ACC112 (cell line): ENCODE measurements around the gene ATRIP.
A peak's percentile ranks its signal among the peaks of the same experiment; 100 is the strongest.

ENCODE experiments used
- H2AFZ ChIP-seq: fragments of 200-600 bp; sonication (generic); one replicate; pipeline ENCODE4 v1.6.0; 2017; ENCODE audit warnings: antibody characterized with exemption, low read length; ENCODE audit not compliant: unreplicated experiment
- H3K27ac ChIP-seq: fragments of 200-600 bp; sonication (generic); 2 replicates; pipeline ENCODE4 v1.5.1; 2014; ENCODE audit warnings: low read depth, mild to moderate bottlenecking, antibody characterized with exemption, low read length, moderate library complexity
- H3K27me3 ChIP-seq: fragments of 200-600 bp; sonication (generic); 2 replicates; pipeline ENCODE4 v1.6.1; 2014; ENCODE audit warnings: mild to moderate bottlenecking, antibody characterized with exemption, low read length, moderate library complexity, mixed read lengths; ENCODE audit not compliant: insufficient read depth
- H3K36me3 ChIP-seq: fragments of 200-600 bp; sonication (generic); 2 replicates; pipeline ENCODE4 v1.6.1; 2016; ENCODE audit warnings: mild to moderate bottlenecking, antibody characterized with exemption, low read length, moderate library complexity, mixed read lengths; ENCODE audit not compliant: insufficient read depth
- H3K4me1 ChIP-seq: fragments of 200-600 bp; sonication (generic); one replicate; pipeline ENCODE4 v1.6.1; 2016; ENCODE audit warnings: low read length, mixed read lengths; ENCODE audit not compliant: insufficient read depth, unreplicated experiment, control insufficient read depth
- H3K4me3 ChIP-seq: fragments of 200-600 bp; sonication (generic); 2 replicates; pipeline ENCODE4 v1.5.1; 2014; ENCODE audit warnings: mild to moderate bottlenecking, low read depth, low read length
- H3K79me2 ChIP-seq: fragments of 200-600 bp; sonication (generic); one replicate; pipeline ENCODE4 v1.6.0; 2016; ENCODE audit warnings: low read length; ENCODE audit not compliant: control insufficient read depth, unreplicated experiment, insufficient read depth

The ATRIP gene

DNA sequence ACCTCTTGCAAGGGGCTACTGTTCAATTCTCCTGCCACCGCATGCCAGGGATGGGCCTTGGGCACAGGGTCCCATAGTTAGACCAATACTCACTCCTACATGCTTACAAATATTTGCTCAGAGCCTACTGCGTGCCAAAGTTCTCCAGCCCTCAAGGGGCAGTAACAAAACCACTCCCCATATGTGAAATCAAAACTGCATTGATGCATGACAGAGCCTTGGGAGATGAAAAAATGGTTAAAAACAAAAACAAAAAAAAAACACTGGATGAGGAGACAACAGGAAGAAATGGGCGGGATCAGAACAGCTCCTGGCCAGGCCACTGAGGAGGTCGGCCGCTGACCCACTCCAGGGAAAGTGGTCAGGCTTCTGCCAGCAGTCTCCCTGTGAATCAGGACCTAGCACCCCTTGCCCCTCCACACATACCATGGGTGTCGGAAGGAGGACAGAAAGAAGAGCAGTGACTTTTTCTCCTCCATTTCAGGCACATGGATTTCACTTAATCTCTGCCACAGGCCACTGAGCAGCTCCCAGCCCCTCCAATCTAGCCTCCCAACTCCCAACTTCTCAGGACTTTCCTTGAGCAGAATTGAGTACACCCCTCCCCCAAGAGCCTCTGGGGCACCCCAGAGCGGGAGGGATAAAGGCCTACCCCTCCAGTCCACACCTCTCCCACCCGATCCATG, 19.4 kb upstream of the ATRIP start:
- Histone ChIP-seq H3K4me1 (peaks cover 19% of the 10 kb centered on the region), H3K27me3 (no peaks in the 10 kb centered on the region), H2AFZ (no peak overlapping the region), H3K27ac (no peak overlapping the region), H3K79me2 (no peaks in the 10 kb centered on the region), H3K4me3 (no peak overlapping the region; the same call in 1 of the 2 replicates), H3K36me3 (0 out of 2 replicates have a peak, but pooled peaks cover 3% of the 10 kb centered on the region)

DNA sequence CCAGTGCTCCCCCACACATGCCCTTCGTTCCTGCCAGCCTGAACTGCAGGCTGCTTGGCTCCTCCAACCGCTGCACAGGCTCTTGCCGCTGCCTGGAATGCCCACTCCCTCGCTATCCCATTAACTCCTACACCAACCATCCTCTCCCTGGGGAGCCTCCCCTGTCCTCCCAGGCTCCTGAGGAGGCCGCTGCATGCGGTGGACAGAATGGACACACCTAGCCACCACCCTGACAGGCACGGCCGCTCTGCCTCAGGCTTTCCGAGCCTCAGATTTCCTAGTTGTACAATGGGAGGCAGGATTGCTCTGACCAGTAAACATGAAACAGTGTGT, 18.9 kb upstream of the ATRIP start:
- H3K4me3 ChIP-seq: no peak overlapping the region
- H2AFZ ChIP-seq: no peak overlapping the region
- H3K36me3 ChIP-seq: 0 out of 2 replicates have a peak, but pooled peaks cover 6% of the 10 kb centered on the region
- no peaks in the 10 kb centered on the region for H3K27me3 ChIP-seq
- no peak overlapping the region for H3K27ac ChIP-seq
- no peaks in the 10 kb centered on the region for H3K79me2 ChIP-seq
- H3K4me1 ChIP-seq: peaks cover 19% of the 10 kb centered on the region

DNA sequence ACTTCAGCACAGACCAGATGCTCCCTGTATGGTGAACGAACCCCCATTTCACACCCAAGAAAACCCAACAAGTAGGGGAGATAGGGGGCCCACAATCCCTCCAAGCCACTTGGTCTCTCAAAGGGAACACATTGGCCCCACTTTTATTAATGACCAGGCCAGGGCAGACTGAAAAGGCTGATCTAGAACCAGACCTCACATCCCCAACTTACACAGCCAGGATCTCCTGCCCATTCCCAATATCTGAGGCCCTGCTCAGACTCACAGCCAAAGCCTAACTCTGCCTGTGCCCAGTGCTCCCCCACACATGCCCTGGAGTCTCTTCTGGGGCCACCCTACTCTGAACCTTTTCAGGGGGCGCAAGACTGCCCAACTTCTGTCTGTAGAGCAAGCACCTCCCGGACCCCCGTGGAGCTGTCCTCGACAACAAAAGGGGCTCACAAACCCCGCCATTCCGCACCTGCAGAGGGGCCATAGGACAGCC, 18.4 kb upstream of the ATRIP start:
- Histone ChIP-seq H3K4me3 (peak overlapping the region; percentile 85), H3K36me3 (peaks cover 8% of the 10 kb centered on the region; the same call in 1 of the 2 replicates), H3K27ac (no peak overlapping the region), H2AFZ (no peak overlapping the region), H3K4me1 (peaks cover 23% of the 10 kb centered on the region), H3K79me2 (no peaks in the 10 kb centered on the region), H3K27me3 (no peaks in the 10 kb centered on the region)

DNA sequence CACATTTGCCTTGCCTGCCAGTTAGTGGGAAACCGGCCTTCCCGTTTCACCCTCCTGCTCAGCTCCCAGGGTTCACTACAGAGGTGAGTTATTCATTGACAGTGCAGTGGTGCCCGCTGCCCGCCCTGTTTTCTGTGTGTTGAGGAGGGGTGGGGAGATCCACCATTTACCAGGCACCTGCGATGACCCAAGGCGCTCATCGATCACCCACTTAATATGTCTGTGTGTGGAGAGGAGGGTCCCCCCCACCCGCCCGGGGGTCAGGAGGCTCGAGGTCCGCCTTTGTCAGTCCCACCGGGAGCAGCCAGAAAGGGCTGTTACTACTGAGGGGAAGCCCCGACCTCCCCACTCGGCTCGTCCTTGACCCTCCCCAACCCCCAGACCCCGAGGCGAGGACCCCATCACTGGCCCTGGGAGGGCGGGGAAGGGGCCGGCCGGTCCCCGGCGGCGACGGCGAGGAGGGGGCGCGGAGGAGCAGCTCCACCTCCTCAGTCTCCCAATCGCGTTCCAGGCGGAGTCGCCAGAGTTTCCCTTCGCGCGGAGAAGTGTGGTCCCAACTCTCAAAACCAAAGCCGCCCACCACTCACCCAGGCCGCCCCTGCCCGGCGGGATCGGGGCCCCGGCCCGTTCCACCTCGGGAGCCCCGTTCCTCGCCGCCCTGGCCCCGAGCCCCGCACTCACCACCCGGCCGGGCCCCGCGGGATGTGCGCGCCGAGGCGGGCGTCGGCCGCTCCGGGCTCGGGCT, 17.8 kb upstream of the ATRIP start:
- Histone ChIP-seq H3K27ac (no peak overlapping the region), H3K36me3 (peaks cover 12% of the 10 kb centered on the region; the same call in 1 of the 2 replicates)

DNA sequence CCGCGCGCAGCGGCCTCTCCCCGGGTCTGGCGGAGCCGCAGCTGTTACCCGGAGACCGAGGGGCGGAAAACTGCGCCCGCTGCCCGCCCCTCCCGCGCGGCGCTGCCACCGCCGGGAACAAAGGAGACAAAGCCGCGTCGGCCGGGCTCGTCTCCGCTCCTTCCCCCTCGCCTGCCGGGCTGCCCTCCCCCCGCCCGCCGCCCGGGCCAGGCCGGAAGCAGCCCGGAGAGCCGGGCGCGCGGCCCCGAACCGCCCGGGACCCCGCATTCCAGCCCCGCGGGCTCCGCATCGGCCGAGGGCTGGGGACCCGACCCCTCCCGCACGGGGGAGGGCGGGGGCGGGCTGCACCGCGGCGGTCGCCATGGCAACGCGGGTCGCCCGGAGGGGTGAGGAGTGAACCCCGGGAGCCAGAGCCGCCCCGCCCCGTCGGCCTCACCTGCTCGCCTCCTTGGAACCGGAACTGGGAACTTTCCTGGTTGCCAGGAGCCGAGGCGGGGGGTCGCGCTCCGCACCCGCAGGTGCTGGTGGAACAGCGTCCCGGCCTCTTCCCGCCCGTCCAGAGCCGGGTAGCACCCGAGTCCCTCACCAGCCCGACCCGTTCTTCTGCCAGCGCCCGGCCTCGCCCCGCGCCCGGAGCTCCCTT, 17.1 kb upstream of the ATRIP start:
- Histone ChIP-seq H3K4me1 (peaks cover 36% of the 10 kb centered on the region), H3K27me3 (no peaks in the 10 kb centered on the region), H3K79me2 (no peaks in the 10 kb centered on the region), H3K36me3 (peaks cover 12% of the 10 kb centered on the region; the same call in 1 of the 2 replicates), H2AFZ (peak overlapping the region; percentile 6), H3K4me3 (peak overlapping the region; percentile 85), H3K27ac (no peak overlapping the region)

More for the DNA sequence above, 17.8 kb upstream of the ATRIP start:
- peak overlapping the region; percentile 85 for H3K4me3 ChIP-seq
- H2AFZ ChIP-seq: peak overlapping the region; percentile 6
- H3K27me3 ChIP-seq: no peaks in the 10 kb centered on the region
- peaks cover 29% of the 10 kb centered on the region for H3K4me1 ChIP-seq
- H3K79me2 ChIP-seq: no peaks in the 10 kb centered on the region

DNA sequence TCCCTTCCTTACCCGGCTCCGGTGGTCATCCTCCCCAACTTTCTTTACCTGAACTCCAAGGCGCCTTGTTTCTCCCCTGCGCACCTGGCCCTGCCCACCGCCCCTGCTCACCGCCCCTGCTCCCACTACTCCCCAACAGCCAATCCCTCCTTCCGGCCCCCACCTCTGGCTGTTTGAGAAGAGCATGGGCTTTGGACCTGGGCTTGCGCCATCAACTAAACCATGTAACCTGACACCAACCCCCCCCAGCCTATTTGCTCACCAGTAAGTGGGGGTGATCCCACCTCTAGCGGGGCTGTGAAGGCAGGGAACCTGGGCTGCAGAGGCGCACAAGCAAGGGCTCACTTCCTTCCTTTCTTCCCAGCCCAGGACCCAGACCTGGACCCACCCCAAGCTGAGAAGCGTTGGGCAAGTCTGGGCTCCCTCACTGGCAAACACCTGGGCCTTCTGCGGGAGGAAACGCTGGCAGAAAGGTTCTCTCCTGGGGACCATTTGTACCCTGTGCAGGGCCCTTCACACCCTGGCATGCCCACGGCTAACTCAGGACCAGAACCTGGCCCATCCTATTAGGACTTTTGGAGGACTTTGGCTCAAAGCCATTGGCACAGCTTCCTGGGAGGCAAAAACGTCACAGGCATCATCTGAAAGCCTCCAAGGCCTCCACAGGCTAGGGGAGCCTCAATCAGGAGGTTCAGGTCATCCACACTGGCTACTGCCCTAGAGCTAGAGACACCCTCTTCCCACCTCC, 16.4 kb upstream of the ATRIP start, which contains the start of gene PLXNB1:
PLXNB1 (minus strand) TSS at position 127 of the 748 bp plus-strand sequence. CDS start 5,475 bp downstream, outside the sequence.
- peaks cover 42% of the 10 kb centered on the region for H3K4me1 ChIP-seq
- H3K27me3 ChIP-seq: no peaks in the 10 kb centered on the region
- no peak within 1 kb of the TSS for H3K27ac ChIP-seq
- H3K79me2 ChIP-seq: no peaks in the 10 kb centered on the region
- peak within 1 kb of the TSS; percentile 6 for H2AFZ ChIP-seq
- H3K4me3 ChIP-seq: peak within 1 kb of the TSS; percentile 85
- peaks cover 12% of the 10 kb centered on the region; the same call in 1 of the 2 replicates for H3K36me3 ChIP-seq

DNA sequence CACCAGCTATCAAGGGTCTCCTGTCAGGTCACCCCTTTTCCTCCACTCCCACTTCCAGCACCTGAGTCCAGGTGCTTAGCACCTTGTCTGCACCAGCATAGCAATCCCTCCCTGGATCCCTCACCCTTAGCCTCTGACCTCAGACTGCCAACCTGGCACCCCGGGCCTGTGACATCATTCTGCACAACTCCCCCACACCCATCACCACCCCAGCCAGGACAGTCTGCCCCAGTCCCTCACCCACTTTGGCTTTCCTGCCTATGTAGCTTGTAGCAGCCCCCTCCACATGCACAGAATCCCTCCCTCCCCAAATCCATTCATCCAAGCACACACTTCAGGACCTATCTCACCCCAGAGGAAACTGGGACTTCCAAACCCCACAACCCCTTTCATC, 15.8 kb upstream of the ATRIP start:
- Histone ChIP-seq H3K4me3 (no peak overlapping the region), H3K36me3 (peaks cover 12% of the 10 kb centered on the region; the same call in 1 of the 2 replicates), H3K27ac (no peak overlapping the region), H3K4me1 (peaks cover 42% of the 10 kb centered on the region), H3K79me2 (peaks cover 3% of the 10 kb centered on the region), H2AFZ (no peak overlapping the region), H3K27me3 (no peaks in the 10 kb centered on the region)

DNA sequence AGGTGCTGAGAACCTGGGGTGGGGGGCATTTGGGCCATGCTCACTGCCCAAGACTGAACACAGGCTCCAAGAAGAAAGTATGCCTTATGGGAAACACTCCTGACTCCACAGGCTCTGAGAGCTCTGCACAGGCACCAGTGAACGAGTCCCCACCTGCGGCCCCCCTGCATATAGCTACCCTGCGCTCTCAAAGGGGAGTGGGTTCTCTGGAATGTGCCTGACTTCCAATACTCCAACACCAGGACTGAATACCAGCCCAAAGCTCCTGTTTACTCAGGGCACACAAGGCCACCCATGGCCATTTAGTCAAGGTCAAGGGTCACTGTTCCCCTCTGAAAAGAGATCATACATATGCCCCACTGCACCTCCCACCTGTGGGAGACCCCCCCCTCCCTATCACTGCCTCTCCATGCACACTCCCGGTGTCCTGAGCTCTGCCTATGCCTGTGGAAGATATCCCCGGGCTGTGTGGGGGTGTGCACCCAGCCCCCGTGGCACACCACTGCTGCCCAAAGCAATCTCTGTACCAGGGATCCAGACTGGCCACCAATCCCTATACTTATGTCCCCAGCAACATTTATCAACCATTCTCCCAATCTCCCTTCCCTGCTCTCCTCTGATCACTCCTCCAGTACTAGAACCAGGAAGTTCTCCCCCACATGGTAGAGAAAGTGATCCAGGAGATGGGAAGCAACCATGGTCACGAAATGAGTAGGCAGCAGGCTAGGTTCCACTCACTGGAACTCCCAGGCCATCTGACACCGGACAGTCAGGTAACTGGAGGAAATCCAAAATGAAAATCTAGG, 15.1 kb upstream of the ATRIP start:
- Histone ChIP-seq H3K4me3 (no peak overlapping the region), H3K36me3 (peaks cover 12% of the 10 kb centered on the region; the same call in 1 of the 2 replicates), H3K79me2 (peaks cover 3% of the 10 kb centered on the region), H3K27ac (no peak overlapping the region), H3K4me1 (peaks cover 41% of the 10 kb centered on the region), H3K27me3 (no peaks in the 10 kb centered on the region), H2AFZ (no peak overlapping the region)

DNA sequence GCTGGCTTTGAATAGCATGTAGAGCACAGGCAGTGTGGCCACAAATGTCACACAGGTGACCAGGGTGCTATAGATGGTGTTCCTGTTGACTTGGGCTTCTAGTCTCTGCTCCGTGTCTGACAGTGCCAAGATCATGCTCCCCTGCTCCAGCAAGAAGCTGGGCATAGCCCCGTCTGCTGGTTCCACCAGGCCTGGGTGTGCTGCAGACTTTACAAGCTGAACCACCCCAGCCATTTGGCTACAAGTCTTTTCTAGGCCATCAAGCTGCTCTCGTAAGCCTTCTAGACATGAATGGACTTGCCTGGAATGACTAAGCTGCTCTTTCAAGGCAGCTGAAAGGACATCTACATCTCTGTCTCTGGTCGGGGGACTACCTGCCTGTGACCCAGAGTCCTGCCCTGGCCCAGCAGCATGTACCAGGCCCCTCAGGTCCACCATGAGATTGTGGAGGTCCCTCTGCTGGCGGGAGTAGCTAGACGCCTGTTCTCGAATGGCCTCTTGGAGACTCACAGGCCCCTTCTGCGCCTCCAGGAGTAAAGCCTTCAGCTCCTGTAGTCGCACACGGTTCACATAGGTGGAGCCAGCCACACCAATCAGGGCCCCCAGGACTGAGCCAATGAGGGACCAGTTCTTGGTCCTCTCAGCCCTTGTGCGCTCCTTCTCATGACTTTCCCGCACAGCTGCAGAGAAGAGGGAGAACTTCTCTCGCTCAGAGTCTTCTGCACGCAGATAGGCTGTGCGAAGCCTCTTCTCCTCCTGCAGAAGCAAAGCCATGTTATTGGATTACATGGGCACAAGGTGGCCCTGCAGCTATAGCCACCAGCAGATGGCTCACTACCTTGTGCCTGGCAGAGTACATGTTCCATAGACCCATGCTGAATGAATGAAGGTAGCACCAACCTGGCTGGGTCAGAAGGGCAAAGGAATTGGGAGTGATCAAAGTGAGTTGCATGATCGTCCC, 13.8 kb upstream of the ATRIP start:
- Histone ChIP-seq H3K4me3 (no peak overlapping the region), H3K27ac (no peak overlapping the region), H3K79me2 (peaks cover 3% of the 10 kb centered on the region), H3K27me3 (no peaks in the 10 kb centered on the region), H2AFZ (no peak overlapping the region), H3K4me1 (peaks cover 32% of the 10 kb centered on the region), H3K36me3 (peaks cover 12% of the 10 kb centered on the region; the same call in 1 of the 2 replicates)
